Fibroblast of pulmonary artery (primary cell): ENCODE results near the gene EZH1.

ENCODE experiments used
- DNase-seq: peaks from one replicate; pipeline ENCODE4 v3.0.0-alpha.2; 2010; ENCODE audit warnings: low read depth
- H3K4me3 ChIP-seq: replicated peaks from 2 replicates; pipeline ENCODE4 v1.5.1; 2011; ENCODE audit warnings: low read depth, mild to moderate bottlenecking, control low read depth, low read length, moderate library complexity
- CTCF ChIP-seq: IDR thresholded peaks from 2 replicates; pipeline ENCODE4 v1.5.1; 2011; ENCODE audit warnings: mild to moderate bottlenecking, control low read depth, low read length, inconsistent platforms; ENCODE audit errors: missing control alignments

Gene EZH1

GRCh38 chr17:42759982-42760651 is 15.3 kb upstream of the EZH1 start:
- no peak for DNase-seq
- TF ChIP-seq CTCF, result no peak
- H3K4me3 ChIP-seq, result no peak overlapping the region

- no peak for TF ChIP-seq CTCF
- H3K4me3 ChIP-seq, result no peak overlapping the region
- DNase-seq, result peak; percentile 51
Observed at GRCh38 chr17:42754782-42755181, 9.9 kb upstream of the EZH1 start.

GRCh38 chr17:42751628-42752027 is 6.8 kb upstream of the EZH1 start:
- no peak overlapping the region for H3K4me3 ChIP-seq
- TF ChIP-seq CTCF, result no peak
- DNase-seq, result peak; percentile 70

GRCh38 chr17:42750739-42751344 is 6.0 kb upstream of the EZH1 start:
- H3K4me3 ChIP-seq, result no peak overlapping the region
- no peak for DNase-seq
- TF ChIP-seq CTCF, result no peak

- no peak for DNase-seq
- TF ChIP-seq CTCF, result no peak
- H3K4me3 ChIP-seq, result no peak overlapping the region
Observed at GRCh38 chr17:42748908-42749798, 4.3 kb upstream of the EZH1 start.

- no peak for TF ChIP-seq CTCF
- no peak for DNase-seq
- H3K4me3 ChIP-seq, result no peak overlapping the region
Observed at GRCh38 chr17:42748202-42748907, 3.5 kb upstream of the EZH1 start.
